HG03378 (cell line): ENCODE measurements around the gene CRHR1.
"Not testable (repeated sequence)": the region's sequence is repeated elsewhere in the genome, so short reads cannot be mapped to it uniquely, and the experiment has no call there.

Experiments
- ATAC-seq: cut with Tn5 transposase; IDR thresholded peaks from one replicate; pipeline ENCODE4 v1.9.1; 2021; ENCODE audit warnings: mild to moderate bottlenecking, moderate library complexity; ENCODE audit not compliant: unreplicated experiment

Gene CRHR1

DNA sequence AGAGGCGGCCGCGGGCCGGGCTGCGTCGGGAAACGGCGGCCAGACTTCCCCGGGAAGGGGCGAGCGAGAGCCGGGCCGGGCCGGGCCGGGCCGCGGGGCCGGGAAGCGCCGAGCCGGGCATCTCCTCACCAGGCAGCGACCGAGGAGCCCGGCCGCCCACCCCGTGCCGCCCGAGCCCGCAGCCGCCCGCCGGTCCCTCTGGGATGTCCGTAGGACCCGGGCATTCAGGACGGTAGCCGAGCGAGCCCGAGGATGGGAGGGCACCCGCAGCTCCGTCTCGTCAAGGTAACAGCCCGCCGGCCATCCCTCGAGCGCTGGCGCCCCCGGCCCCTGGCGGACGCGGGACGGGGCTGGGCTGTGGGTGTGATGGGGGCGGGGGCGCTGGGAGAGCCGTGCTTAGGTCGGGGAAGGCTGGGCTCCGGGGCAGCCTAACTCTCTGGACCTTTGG, at the start of gene CRHR1:
Gene CRHR1 (plus strand): TSS at position 28 of the 448 bp plus-strand sequence. CDS start 225 bp downstream, at position 253.
- ATAC-seq = no peak

DNA sequence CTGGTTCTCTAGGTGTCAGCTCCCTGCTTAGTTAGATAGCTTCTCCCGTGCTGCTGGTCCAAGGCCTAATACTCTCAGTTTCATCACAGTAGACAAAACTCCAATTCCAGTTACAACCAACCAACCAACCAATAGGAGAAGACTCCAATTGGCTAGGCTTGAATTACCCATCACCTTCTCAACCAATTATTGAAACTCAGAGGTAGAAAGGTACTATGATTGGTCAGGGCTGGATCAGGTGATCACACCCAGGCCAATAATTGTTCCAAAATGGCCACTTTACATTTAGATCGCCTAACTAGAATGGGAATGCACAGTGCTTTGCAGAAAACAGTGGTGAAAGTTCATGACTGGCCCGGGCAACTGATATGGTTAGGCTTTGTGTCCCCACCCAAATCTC, 49.5 kb upstream of the CRHR1 start:
- no peak for ATAC-seq

DNA sequence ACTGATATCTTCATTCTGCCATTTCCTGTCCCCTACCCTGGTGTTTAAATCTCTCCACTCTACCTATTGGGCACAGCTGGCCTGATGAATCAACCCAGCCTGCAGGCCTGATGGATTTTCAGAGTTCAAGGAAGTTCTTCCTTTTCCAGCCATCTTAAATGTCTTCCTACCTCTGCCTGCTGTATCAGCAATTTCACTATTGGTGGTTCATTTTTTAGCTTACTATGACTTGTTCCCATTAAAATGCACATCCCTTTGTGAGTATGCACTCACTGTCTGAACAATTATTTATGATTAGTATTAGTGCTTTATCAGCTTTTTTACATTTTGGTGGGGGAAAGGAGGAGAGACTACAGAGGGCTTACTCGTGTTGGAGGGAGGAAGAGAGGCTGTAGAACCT, 48.6 kb upstream of the CRHR1 start:
- ATAC-seq = no peak

DNA sequence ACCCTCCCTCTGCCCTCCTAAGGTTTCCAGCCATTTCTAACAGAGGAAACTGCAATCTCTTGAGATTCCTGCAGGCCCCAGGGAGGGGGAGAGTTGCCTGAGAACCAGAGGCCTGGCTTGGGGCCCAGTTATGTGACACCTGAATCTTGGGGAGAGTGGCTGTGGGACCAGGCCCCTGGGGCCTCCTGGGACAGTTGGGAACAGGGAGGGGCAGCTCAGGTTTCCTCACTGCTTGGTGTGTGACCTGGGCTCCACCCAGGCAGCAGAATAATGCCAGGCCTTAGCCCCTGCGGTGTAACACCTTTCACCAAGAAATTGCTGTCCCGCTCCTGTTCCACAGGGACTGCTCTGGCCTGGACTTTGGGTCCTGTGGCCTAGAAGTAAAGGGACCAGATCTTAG, 44.3 kb upstream of the CRHR1 start:
- no peak for ATAC-seq

DNA sequence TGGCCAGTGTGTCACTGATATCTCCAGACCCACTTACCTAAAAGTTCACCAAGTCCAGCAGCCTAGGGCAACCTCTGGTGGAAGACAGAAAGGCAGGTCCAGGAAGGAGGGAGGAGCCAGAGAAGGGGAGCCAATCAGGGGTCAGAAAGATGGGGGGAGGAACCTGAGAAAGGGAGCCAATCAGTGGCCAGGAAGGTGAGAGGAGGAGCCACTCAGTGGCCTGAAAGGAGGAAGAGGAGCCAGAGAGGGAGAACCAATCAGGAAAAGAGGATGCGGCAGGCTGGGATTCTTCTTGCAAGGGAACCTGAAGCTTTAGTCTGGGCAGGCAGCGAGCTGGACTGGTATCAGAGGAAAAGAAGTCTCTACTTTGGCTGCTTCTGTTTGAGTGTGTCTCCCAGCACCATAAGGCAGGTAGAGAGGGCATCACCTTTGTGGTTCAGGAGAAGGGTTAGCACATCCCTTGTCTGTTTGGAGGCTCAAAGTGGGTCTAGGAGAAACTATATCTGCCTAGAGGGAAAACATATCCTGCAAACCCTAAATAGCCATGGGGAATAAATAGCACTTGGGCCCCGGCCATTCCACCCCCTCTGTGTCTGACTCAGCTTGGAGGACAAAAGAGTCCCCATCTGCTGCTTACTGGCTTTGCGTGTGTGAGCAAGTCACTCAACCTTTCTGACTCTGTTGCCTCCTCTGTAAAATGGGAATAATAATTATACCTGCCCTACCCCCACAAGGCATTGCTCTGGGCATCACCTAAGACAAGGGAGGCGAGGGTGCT, 43.4 kb upstream of the CRHR1 start:
- ATAC-seq = no peak

DNA sequence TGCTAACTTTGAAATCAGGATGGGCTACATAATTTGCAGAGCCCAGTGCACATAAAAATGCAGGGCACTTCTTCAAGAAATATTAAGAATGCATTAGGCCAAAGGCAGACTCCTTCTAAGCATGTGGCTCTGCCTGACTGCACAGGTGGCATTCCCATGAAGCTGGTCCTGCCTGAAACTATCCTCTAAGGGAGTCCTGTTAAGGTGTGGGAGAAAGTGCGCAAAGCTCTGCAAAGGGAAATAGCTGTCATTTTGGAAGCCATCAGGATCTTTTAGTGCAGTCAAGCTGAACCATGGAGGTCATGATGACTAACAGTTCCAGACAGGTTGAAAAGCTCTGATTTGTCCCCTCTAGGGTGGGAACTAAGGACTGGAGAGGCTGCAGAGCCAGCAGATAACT, 41.9 kb upstream of the CRHR1 start:
- no peak for ATAC-seq

DNA sequence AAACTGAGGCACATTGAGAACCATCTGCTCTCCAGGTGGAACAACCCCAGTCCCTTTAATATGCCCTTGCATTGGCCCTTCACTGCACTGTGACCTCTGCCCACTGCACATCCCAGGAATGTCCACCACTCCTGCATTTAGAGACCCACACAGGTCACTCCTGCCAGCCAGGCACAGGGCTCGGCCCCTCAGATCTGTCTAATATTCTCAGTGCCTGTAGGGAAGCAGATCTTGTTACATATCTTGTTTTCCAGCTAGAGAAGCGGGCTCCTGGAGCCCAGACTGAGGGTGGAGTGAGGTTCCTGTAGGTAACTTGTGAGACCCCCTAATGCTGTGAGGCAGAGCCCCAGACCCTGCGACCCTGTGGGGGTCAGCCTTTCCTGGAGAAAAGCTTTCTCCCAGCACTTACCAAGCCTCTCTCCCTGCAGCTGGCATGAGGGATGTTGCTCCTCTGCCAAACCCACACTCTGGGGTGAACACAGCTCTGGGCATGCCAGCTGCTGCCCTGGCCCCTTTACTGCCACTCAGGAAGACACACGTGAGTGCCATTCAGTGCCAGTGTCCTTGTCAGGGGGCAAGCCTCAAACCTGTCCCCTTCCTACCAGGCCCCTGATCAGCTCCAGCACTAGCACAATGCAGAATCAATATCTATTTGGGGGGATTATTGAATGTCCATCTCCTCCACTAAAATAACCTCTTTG, 40.3 kb upstream of the CRHR1 start:
- ATAC-seq = no peak

DNA sequence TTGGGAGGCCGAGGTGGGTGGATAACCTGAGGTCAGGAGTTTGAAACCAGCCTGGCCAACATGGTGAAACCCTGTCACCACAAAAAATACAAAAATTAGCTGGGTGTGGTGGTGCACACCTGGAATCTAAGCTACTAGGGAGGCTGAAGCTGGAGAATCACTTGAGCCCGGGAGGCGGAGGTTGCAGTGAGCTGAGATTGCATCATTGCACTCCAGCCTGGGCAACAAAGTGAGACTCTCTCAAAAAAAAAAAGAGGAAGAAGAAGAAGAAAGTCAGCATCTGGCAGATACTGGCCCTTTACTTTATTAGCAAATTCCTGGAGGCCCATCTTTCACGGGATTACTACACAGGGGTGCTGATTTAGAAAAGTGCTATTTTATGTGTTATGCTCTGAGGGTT, 39.3 kb upstream of the CRHR1 start:
- not testable (repeated sequence) for ATAC-seq

DNA sequence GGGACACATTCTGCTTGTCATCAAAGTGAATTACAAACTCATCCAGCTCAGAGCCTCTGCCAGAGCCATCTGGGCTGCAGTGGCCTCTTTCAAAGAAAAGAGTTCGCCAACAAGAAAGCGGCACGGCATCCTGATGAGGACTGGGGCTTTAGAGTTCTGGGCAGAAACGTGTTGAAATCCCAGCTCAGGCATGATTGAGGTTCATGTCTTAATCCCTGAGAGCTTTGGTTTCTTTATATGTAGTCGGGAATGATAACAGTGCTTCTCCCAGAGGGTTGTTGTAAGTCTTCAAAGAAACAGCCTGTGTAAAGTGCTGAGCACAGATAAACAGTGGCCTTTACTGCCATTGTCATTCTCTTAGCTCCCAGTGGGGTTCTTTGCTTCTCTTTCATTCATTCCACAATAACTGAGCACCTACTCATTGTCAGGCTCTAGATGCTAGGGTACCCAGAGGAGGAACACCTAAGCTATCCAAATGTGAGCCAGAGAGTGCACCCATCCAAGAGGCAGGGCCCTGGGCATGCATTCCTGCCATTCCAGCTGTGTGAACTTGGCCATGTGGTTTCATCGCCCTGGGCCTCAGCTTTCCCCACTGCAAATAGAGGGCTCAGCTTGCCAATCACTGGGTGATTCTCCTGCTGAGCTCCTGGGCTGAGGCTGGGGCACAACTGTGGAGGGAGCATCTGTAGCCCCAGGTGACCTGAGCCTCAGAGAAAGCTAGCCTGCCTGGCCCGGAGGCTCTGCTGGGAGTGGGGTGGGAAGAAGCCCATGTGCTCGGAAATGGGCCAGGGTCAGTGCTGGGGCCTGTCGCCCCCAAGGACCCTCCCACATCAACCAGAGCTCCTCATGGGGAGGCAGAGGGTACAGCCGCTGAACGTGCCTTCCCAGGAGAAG, 38.3 kb upstream of the CRHR1 start:
- no peak for ATAC-seq

DNA sequence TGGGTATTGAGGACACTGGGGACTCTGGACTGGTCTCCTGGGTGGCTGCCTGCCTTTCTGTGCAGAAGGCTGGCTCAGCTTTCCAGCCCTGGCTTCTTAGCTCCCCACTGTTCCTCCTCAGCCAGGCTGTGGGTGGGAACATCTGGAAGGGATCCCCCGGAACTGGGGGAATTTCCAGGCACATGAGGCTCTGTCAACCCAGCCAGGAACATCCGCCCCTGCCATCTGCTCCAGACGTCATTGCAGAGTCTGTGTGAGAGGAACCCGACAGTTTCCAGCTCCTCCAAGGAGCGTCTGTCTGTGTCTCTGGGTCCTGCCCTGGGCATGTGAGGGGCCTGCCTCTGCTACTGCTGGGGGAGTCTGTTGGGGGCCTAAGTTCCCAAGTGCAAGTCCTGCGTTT, 36.2 kb upstream of the CRHR1 start:
- no peak for ATAC-seq

DNA sequence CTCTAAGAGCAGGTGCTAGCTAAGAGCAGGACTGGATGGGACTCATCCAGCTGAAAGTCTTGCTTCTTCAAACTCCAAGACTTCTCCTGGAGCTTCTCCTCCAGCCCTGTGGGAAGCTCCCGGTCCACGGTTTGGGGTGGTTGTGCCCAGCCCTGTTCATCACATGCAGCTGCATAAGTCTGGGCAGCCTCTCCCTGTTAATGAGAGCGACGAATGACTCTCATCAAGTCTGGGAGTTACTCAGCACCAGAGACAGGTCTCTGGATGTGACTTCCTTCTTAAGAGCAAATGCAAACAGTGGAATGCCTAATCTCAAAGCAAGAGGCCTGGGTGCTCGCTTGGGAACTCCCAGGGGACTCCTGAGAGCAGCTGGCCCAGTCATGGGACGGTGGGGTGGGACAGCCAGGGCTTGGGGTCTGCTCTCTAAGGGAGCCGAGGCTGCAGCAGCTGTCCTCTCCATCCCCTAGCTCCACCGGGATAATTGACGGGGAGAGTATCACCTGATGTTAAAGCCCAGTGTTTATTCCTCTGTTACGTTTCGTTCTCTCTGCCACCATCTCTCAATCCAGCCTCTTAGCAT, 35.3 kb upstream of the CRHR1 start:
- ATAC-seq = no peak

DNA sequence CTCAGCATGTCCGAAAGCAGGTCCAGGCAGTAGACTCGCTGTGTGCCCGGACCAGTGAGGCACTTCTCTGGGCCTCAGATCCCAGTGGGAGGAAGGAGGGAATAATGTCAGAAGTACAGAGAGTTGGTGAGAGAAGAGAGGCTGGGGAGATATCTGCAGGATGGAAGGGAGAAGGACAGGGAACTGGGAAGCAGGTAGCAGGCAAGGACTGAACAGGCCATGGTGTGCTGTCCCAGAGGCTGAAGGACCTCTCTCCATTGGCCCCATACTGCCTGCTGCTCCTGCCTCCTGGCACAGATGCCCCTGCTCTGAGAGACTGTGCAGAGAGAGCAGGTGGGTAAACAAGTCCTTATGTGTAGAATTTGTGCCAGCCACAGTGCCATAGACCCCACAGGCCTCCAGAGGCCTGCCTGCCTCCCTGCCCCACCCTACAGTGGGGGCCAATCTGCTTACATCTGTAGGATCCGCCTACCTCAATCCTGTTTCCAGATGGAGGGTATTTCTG, 34.2 kb upstream of the CRHR1 start:
- no peak for ATAC-seq

DNA sequence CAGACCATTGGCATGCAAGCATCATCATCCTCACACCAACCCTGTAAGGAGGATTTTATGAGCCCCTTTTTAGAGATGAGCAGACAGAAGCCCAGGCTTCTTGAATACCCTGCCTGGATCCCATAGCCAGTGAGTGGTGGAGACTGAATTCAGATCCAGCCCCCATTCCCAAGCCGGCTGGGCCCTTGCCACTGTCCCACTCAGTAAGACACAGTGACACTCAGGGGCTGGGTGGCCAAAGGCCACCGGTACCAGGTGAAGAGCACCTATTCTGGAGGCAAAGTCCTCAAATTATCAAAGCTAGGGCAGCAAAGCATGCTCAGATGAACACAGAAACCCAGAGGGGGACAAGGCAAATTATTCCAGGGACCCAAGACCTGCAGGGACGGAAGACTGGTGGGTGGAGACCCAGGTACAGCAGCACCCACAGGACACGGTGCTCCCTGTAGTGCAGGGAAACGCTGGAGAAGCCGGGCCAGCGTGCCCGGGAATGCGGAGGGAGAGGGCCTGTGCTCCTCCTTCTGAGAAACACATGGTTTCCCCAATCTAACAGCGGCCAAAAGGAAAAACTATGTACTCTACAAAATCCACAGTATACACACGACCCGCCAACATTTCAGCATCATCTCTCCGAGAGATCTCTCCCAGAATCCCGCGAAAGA, 33.2 kb upstream of the CRHR1 start:
- no peak for ATAC-seq

DNA sequence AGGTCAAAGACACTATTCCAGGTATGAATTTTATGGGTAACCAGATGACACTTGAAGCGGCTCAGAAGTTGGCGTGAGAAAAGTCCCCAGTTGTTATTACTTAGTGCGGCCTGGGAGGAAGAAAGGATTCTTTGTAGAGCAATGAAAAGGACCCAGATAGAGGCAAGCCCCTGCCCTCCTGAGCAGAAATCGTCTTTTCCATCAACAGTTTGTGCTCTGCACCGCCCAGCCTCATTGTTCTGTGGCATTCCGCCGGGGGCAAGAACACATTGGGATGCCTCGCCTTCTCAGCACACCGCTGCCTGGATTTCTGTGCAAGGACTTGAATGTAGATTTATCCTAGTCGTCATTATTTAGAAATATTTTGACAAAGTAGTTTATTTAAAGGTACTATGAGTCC, 32.7 kb upstream of the CRHR1 start:
- ATAC-seq = no peak

DNA sequence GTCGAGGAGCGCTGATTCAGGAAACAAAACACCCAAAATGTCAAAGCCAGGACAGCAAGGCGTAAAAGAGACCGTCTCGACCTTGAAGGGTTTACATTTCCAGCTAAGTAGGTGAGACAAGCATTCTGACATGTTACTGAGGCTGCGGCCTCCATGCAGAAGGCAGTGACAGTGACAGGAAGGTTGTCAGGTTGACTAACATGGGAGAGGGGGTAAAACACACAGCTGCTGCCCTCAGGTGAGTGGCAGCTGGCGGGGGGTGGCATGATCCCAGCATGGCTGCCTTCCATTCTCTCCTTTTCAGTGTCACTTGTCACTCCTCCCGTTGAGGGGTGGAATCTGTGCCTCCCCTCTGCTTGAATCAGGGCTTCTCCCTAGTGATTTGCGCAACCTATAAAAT, 31.9 kb upstream of the CRHR1 start:
- no peak for ATAC-seq

DNA sequence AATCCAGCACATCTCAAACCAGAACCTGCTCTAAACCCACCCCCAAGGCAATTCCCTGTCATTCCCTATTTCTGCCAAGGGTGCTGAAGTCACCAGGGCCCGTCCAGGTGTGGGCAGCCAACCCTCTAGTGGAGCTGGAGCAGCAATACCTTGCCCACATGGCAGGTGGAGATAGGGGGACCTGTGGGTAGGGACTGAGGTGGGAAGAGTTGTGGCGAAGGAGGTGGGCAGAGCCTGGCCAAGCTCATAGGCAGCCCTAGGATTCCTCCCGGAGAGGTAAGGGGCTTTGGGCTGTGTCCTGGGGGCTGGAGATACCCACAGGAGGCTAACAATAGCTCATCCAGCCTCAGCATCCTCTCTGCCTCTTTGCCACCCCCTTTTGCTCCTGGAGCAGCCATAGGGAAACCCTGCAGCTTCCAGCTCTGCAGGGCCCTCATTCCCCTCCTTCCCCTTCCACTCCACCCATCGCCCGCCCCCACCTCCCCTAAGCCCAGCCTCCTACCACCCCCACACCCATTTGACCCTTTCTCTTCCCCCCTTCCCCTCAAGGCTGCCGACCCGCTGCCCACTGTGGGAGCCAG, 30.4 kb upstream of the CRHR1 start:
- ATAC-seq = no peak

DNA sequence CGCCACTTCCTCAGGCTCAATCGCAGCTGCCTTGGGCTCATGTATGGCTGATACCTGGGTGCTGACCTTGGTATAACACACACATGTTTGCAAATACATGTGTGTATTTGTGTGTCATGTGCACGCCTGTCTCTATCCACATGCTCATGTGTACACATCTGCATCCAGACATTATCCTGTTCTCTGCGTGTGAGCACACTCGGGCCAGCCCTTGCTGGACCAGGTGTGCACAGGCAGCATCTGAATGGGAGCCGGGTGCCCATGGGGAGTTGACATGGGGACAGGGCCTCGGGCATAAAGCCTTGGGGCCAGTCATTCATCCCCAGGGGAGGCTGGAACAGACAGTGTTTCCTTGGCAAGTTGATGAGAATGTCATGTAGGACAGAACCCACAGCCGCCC, 29.1 kb upstream of the CRHR1 start:
- ATAC-seq = no peak

DNA sequence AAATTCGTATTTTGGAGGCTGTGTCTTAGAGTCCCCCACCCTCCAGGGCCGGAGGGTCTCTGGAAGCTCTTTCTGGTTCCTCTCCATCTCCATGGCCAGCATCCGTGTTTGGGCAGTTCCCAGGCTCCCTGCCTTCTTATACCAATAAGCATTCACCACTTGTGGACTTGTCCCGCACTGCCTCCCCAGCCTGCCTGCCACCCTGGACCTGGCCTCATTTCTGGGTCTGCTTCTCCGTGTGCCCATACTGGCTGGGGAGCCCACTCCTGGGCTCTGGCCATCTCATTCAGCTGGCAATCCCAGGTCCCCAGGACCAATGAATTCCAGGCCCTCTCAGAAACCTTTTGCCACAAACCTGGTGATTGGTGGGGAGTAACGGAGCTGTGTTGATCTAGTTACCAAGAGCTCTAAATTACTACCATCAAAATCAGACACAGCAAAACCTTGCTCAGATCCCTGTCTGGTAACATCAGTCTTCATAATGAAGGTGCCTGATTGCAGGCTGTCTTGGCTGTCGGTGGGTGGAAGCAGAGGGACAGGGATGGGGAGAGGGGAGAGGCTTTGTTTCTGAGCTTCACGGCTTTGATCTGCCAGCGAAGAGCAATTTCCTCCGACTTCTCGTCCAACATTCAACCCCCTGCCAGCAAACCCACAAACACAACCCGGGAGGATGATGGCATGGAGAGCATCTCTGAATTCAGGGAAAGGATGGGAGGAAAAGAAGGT, 27.7 kb upstream of the CRHR1 start:
- no peak for ATAC-seq

DNA sequence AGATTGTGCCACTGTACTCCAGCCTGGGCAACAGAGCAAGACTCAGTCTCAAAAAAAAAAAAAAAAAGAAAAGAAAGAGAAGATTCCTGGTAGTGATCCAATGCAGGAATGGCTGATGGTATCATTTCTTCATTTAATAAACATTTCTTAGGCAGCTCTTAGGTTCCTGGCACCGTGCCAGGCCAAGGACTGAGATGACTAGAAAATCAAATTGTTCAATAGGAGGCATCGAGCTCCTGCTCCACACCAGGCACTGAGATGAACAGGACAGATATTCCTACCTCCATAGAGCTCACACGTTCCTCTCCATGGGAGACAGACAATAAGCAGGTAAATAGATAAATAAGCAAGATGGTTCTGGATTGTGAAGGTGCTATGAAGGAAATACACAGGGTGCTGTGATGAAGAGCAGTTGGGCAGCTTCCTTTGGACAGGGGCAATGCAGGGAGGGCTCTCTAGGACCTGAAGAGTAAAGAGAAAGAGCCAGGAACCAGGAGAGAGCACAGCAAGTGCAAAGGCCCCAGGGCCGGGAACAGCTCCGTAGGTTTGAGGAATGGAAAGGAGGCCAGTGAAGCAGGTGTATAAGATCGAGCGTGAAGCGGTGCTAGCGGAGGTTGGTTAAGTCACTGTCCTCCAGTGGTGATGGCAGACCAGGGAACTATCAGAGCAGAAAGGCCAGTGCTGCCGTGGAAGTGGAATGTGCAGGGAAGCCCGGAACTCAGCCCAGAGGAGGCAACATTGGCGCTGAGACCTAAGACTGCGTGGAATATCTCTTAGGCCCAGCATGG, 26.5 kb upstream of the CRHR1 start:
- no peak for ATAC-seq
